HepG2 (cell line): ENCODE results near the gene RNASE8. TPM values are rescaled to one million over a fixed set of nuclear protein-coding genes. Genes with fewer than 3 reads are reported as not detected.

ENCODE experiments used
- ATF7-NPFF ChIP-seq: sonication (generic); formaldehyde crosslinking; IDR thresholded peaks from 2 replicates; pipeline ENCODE4 v1.8.1; 2023; ENCODE audit warnings: mild to moderate bottlenecking, low read depth, missing genetic modification reagents, moderate library complexity
- BORCS8-MEF2B ChIP-seq: sonication (generic); formaldehyde crosslinking; IDR thresholded peaks from 2 replicates; pipeline ENCODE4 v1.8.0; 2022; ENCODE audit warnings: mild to moderate bottlenecking, missing genetic modification reagents
- BRD4 ChIP-seq: sonication (generic); formaldehyde crosslinking; IDR thresholded peaks from 2 replicates; pipeline ENCODE4 v1.4.0; 2020; ENCODE audit warnings: missing genetic modification reagents
- CEBPG ChIP-seq: IDR thresholded peaks from 2 replicates; pipeline ENCODE4 v1.6.1; 2016
- CENPX ChIP-seq: sonication (generic); formaldehyde crosslinking; IDR thresholded peaks from 2 replicates; pipeline ENCODE4 v1.9.0; 2021; ENCODE audit warnings: mild to moderate bottlenecking, missing genetic modification reagents, moderate library complexity
- CTCF ChIP-seq: sonication (generic); formaldehyde crosslinking; IDR thresholded peaks from 2 replicates; pipeline ENCODE4 v1.5.0; 2020; ENCODE audit warnings: mild to moderate bottlenecking, missing genetic modification reagents, moderate library complexity
- FOXA3 ChIP-seq: IDR thresholded peaks from 2 replicates; pipeline ENCODE4 v1.6.1; 2016; ENCODE audit warnings: missing genetic modification reagents, missing compliant biosample characterization
- HCFC1 ChIP-seq: fragments of 150-350 bp; IDR thresholded peaks from 2 replicates; pipeline ENCODE4 v1.6.1; 2014; ENCODE audit warnings: low read depth, low read length
- HIVEP1 ChIP-seq: sonication (generic); formaldehyde crosslinking; IDR thresholded peaks from 2 replicates; pipeline ENCODE4 v1.4.0; 2020; ENCODE audit warnings: mild to moderate bottlenecking, missing genetic modification reagents
- HNRNPL ChIP-seq: fragments of 200-400 bp; formaldehyde crosslinking; IDR thresholded peaks from 2 replicates; pipeline ENCODE4 v1.6.1; 2017; ENCODE audit warnings: mild to moderate bottlenecking, low read depth, low read length
- HNRNPUL1 ChIP-seq: fragments of 200-400 bp; formaldehyde crosslinking; IDR thresholded peaks from 2 replicates; pipeline ENCODE4 v1.6.1; 2017; ENCODE audit warnings: low read depth, mild to moderate bottlenecking, low read length, moderate library complexity
- PREB ChIP-seq: sonication (generic); formaldehyde crosslinking; IDR thresholded peaks from 2 replicates; pipeline ENCODE4 v1.4.0; 2020; ENCODE audit warnings: missing genetic modification reagents
- PTBP1 ChIP-seq: fragments of 200-400 bp; formaldehyde crosslinking; IDR thresholded peaks from 2 replicates; pipeline ENCODE4 v1.6.1; 2018; ENCODE audit warnings: low read length, low read depth; ENCODE audit not compliant: poor library complexity, severe bottlenecking
- SKI ChIP-seq: fragments of 450-650 bp; IDR thresholded peaks from one replicate; pipeline ENCODE4 v1.6.1; 2018; ENCODE audit warnings: mild to moderate bottlenecking; ENCODE audit not compliant: partially characterized antibody
- ZMYM2 ChIP-seq: sonication (generic); formaldehyde crosslinking; IDR thresholded peaks from 2 replicates; pipeline ENCODE4 v1.8.0; 2022; ENCODE audit warnings: mild to moderate bottlenecking, missing genetic modification reagents
- ZNF44 ChIP-seq: sonication (generic); formaldehyde crosslinking; IDR thresholded peaks from 2 replicates; pipeline ENCODE4 v1.5.1; 2020; ENCODE audit warnings: mild to moderate bottlenecking, missing genetic modification reagents
- ZNF503 ChIP-seq: sonication (generic); formaldehyde crosslinking; IDR thresholded peaks from 2 replicates; pipeline ENCODE4 v1.4.0; 2020; ENCODE audit warnings: missing genetic modification reagents
- polyA plus RNA-seq, 8 experiments: library from polyadenylated mRNA; depleted of rRNA in 3 of 8; stranded (reverse) in 7 of 8; unstranded in 1 of 8; fragments of >200 nt; fragmentation: Illumina TruSeq in 4 of 8; extraction: Trizol in 4 of 8; gene quantifications; 2 replicates each; pipeline versions ENCODE4 v1.2.1 to v1.2.3, GENCODE V29; 2011 to 2016; ENCODE audit warnings: low read depth in 4 of 8, missing spikeins in 1 of 8, mixed read lengths in 1 of 8; ENCODE audit not compliant: insufficient read depth in 1 of 8
- total RNA-seq, 5 experiments: library from RNA; depleted of rRNA; stranded (reverse); fragments of >200 nt; fragmentation: Illumina TruSeq; extraction: Trizol; gene quantifications; 2 replicates each; pipeline ENCODE4 v1.2.3, GENCODE V29; 2016; ENCODE audit warnings: low read depth in 1 of 5
- TF ChIP-seq, protein P1 (sequence below): sonication (generic); formaldehyde crosslinking; IDR thresholded peaks from 2 replicates; pipeline ENCODE4 v1.8.0; 2022; ENCODE audit warnings: missing genetic modification reagents, mild to moderate bottlenecking, inconsistent platforms, borderline replicate concordance
- TF ChIP-seq, protein P2 (sequence below): sonication (generic); formaldehyde crosslinking; conservative IDR thresholded peaks from 2 replicates; pipeline ENCODE4 v1.5.0; 2020; ENCODE audit warnings: missing genetic modification reagents

The RNASE8 gene
- total and polyA plus RNA-seq, 2 of the 13 experiments (the other 11 are each of a cell fraction or from before 2014, with no cell fraction given) = not detected

DNA sequence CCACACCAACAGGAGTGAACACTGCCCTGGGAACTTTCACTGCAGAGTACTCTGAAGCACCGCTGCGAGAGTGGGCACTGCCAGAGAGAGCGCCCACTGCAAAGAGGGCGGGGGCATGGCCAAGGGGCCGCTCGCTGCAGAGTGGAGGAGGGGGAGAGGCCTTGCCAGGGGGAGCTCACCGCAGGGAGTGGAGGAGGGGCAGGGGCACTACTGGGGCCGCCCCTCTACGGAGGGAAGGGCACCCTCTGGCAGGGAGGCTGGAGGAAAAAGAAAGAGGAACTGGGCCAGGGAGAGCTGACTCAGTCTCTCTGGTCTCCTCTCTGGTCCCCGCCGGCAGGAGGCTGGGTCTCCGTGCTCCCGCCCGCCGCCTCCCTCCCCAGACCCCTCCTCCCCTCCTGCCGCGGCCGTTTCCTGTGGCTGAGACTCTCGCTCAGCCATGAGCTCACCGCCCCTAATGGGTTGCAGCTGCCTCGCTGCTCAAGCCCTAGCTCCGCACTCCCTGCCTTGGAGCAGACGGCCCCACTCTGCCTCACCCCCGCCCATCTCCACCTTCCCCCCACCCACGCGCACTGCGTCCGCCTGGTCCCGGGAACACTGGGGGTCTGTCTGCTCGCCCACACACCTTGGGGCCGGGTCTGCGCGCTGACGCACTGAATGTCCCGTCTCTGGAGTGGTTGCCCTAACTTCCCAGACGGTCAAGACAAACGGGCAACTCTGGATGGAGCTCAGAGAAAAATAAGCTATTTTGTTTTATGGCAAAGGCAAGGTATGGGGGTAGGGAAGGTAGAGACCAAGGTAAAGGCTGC, 13.8 kb downstream of the RNASE8 start (continued):
- TF ChIP-seq, protein P1, sequence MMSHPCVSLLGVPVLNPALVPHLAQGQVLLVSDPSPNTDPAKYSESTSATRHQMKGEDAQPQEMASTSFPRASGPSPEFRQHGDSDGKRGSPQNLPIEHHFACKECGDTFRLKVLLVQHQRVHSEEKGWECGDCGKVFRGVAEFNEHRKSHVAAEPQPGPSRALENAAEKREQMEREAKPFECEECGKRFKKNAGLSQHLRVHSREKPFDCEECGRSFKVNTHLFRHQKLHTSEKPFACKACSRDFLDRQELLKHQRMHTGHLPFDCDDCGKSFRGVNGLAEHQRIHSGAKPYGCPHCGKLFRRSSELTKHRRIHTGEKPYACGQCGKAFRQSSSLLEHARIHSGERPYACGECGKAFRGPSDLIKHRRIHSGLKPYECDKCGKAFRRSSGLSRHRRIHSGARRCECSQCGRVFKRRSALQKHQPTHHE (CRISPR knock-in tag) = no peak
- no peak for TF ChIP-seq ZNF503 (CRISPR knock-in tag)
- no peak for TF ChIP-seq CEBPG (CRISPR knock-in tag)
- TF ChIP-seq HNRNPL = peak; percentile 99
- no peak for TF ChIP-seq HNRNPUL1
- 0 out of 2 replicates have a peak, but pooled peaks have one; percentile 32 for TF ChIP-seq ZMYM2 (CRISPR knock-in tag)
- TF ChIP-seq, protein P2, sequence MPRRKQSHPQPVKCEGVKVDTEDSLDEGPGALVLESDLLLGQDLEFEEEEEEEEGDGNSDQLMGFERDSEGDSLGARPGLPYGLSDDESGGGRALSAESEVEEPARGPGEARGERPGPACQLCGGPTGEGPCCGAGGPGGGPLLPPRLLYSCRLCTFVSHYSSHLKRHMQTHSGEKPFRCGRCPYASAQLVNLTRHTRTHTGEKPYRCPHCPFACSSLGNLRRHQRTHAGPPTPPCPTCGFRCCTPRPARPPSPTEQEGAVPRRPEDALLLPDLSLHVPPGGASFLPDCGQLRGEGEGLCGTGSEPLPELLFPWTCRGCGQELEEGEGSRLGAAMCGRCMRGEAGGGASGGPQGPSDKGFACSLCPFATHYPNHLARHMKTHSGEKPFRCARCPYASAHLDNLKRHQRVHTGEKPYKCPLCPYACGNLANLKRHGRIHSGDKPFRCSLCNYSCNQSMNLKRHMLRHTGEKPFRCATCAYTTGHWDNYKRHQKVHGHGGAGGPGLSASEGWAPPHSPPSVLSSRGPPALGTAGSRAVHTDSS = no peak
- no peak; the same call in 1 of the 2 replicates for TF ChIP-seq FOXA3 (CRISPR knock-in tag)
- no peak for TF ChIP-seq CENPX (CRISPR knock-in tag)
- peak; percentile 11 for TF ChIP-seq CTCF (CRISPR knock-in tag)
- no peak for TF ChIP-seq ZNF44
- no peak for TF ChIP-seq PTBP1
- no peak for TF ChIP-seq HCFC1
- TF ChIP-seq SKI = no peak
- TF ChIP-seq ATF7-NPFF (CRISPR knock-in tag) = 0 out of 2 replicates have a peak, but pooled peaks have one; percentile 23
- peak; percentile 13; the same call in 1 of the 2 replicates for TF ChIP-seq BRD4 (CRISPR knock-in tag)
- no peak for TF ChIP-seq PREB
- peak; percentile 30 for TF ChIP-seq BORCS8-MEF2B (CRISPR knock-in tag)
- TF ChIP-seq HIVEP1 (CRISPR knock-in tag) = no peak
